ENCODE measurements around the gene FAM131A.

Gene FAM131A

DNA sequence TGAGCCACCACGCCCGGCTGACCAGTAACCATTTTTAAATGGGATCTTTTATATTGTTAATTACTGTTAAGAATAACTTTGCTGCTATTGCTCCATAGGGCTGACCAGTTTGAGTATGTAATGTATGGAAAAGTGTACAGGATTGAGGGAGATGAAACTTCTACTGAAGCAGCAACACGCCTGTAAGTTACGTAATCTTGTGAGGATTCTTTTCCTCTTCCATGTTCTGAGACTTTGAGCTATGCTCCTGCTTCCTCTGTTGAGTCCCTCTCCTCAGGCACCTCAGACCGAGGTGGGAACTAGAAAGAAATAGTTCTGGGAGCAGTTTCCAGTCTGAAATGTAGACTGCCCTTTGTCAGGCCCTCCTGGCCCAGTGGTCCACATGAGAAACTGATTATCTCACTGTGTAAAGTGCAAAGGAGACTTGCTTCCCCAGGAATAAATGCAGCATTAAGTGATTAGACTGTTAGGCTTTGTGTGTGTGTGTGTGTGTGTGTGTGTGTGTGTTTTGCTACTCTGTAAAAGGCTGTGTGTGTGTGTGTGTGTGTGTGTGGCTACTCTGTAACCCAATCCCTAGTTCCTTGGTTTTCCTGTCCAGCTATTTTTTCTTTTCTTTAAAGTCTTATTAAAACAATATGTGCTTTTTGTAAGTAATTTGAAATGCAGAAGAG is 29.4 kb downstream of the FAM131A start:
- no peak for DNase-seq
- intact Hi-C loops (cut with DNase I), result no loop called here

DNA sequence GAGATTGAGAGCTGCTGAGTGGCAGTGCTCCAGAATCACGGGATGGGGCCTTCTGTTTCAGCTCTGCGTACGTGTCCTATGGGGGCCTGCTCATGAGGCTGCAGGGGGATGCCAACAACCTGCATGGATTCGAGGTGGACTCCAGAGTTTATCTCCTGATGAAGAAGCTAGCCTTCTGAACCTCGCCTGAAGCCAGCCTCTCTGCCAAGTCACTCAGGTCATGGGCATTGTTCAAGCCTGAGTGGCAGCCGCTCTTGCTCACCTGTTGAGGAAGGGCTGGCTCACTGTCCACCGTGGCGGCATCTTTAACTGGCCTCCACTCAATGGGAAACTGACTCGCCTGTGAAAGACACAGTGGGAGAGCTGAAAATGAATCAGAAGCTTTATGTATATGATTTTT is 30.7 kb downstream of the FAM131A start:
- DNase-seq, result no peak

DNA sequence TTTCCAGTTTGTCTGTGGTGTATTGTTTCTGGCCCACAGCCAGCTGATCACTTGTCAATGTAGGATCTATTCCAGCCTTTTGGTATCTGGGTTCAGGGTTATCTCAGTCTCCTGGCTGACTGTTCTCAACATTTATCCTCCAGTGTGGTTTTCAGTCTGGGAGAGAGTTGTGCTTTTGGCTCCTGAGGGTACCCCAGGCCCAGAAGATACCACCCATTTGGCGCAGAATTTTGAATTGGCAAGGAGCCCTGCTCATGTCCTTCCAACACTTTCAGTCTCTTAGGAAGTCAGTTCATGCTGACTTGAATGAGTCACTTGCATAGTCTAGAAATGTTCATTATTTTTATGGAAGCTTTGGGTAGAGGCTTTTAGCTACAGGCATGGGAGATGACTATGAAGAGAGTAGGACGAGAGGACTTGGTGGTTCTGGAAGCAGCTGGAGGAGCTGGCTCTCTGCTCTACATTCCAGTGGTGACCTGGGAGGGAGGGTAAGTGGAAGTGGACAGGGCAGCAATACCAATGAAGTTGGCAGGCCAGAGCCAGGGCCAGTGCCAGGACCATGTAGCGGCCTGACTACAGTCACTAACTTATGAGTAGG is 31.3 kb downstream of the FAM131A start:
- intact Hi-C loops (cut with DNase I), result no loop called here
- DNase-seq, result peak in 17 of 42 donors; percentile 36 to 82 (median 57)

More for the DNA sequence above, 30.7 kb downstream of the FAM131A start:
- intact Hi-C loops (cut with DNase I), result no loop called here

DNA sequence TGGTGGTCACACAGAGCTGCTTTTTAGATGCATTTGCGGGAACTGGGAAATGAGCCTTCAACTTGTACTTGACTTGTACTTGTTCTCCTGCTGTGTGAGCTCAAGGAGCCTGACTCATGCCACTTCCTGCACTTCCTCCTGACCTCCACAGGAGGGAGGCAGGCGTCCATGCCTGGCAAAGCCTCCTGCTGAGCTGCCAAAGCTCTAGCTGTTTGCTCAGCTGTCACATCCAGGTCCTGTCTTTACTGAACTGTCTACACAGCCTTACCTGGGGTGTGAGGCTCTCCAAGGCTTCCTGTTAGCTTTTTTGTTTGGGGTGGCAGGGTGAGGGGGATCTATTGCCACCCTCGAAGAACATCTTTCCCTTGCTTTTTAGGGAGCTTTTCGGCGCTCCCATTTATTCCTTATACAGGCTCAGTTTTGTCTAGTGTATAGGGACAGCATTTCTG is 34.2 kb downstream of the FAM131A start:
- DNase-seq, result peak; percentile 62 to 94 (median 82)

DNA sequence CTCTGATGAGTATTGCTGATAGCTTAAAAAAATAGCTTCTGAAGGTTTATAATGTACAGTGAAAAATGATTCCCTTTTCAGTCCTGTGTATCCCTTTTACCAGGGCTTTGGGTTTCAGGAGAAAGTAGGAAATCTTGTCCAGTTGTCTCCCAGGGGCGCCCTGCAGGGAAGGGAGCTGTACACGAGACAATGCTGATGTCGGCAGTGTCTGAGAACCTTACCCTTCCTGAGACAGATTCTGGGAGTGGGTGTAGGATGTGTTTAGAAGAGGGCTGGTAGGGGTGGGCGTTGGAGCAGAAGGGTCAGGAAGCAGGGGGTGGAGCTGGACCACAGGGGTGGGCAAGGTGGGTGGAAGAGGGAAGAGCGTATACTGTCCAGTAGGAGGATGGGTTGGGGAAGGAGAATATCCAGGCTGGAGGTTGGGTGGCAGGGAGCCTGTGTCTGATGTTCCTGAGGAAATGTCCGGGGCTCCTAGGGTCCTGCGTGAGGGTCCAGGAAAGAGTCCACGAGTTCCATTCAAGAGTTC is 35.0 kb downstream of the FAM131A start:
- intact Hi-C loops (cut with DNase I), result loop anchor here (5.0 to 10.0 kb wide), 2 partner anchors 142 to 170 kb away; no protein-coding TSS in a partner anchor
- DNase-seq, result no peak

More for the DNA sequence above, 34.2 kb downstream of the FAM131A start:
- intact Hi-C loops (cut with DNase I), result loop anchor here (5.0 to 10.0 kb wide), 2 partner anchors 143 to 171 kb away; no protein-coding TSS in a partner anchor

DNA sequence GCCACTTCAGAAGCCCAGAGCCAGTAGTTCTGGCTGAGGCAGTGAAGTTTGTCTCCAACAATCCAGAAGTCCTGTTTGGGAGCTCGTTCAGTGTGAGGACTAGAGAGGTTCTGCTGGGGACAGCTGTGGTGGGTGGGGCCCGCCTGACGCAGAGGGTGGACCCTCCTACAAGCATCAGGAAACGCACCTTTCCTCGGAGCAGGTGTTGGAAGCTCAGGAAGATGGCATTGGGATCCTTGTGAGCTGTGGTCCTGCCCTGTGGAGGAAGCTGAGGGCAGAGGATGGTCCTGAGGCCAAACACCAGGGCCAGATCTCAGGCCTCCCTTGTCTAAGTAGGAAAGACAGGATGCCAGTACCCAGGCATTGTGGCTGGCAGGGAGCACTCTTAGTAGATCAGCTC is 35.5 kb downstream of the FAM131A start:
- no peak for DNase-seq
- intact Hi-C loops (cut with DNase I), result loop anchor here (5.0 to 10.0 kb wide), 2 partner anchors 142 to 169 kb away; no protein-coding TSS in a partner anchor

DNA sequence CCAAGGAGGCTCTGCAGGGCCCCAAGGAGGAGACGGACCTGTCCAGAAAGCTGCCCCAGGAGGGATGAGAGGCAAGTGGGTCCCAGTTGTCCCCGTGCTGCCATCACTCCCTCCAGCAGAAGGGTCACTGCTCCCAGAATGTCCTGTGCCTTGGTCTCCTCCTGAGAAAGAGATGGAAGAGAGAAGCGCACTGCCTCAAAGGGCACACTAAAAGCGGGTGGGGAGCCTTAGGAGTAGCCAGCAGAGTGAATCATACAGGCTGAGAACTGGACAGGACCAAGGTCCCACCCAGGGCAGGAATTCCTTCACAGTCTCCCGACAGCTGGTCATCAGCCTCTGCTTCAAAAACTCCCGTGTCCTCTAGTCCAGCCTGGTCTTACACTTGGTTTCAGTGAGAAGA is 36.0 kb downstream of the FAM131A start:
- no peak for DNase-seq
- intact Hi-C loops (cut with DNase I), result loop anchor here (5.0 to 10.0 kb wide), 2 partner anchors 141 to 169 kb away; no protein-coding TSS in a partner anchor

DNA sequence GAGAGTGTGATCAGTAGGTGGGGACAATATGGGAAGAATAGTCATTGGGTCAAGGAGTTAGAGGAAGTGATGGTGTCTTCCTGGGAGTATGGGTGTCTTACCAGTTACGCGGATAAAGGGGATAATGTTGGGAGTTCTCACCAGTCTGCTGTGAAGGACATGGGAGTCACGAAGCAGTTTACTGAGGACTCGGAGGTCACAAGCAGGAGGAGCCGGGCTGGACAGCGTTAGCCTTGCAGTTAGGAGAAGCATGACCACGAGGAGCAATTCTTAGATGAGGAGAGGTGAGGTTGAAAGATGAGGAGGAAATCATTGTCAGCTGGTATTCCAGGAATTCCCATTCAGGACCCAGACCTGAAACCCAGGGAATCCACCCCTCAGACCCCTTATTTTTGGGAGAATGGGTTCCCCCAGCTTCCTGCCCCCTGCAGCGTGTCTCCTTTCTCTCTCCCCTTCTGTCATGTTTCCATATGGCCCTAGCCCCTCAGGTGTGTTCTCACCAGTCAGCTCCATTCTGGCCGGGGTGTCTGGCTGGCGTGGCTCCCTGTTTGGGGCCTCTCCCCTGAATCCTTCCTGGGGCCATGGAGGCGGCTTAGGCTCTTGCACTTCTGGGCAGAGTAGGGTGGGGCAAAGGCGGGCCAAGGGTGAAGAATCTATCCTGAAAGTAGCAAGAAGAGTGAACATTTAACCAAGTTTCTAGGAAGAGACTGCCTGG is 38.5 kb downstream of the FAM131A start:
- intact Hi-C loops (cut with DNase I), result loop anchor here (10.0 kb wide), 1 partner anchor 139 kb away; no protein-coding TSS in a partner anchor
- no peak for DNase-seq

DNA sequence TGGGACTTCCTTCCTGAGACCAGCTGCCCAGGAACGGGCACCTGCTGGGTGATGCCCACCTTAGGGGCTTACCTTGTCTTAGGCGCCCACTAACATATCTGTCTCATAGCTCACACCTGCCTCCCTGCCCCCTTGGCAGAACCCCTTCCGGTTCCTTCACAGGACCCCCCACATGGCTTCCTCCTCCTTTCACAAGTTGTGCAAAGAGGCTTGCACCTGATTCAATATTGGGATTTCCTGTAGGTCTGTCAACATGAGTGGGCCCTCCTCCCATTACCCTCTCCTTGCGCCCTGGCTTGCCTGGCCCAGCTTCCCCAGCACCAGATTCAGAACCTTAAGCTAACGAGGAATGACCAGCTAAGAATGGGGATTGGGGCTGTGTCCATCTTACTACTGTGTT is 40.0 kb downstream of the FAM131A start:
- intact Hi-C loops (cut with DNase I), result loop anchor here (10.0 kb wide), 1 partner anchor 137 kb away; no protein-coding TSS in a partner anchor
- DNase-seq, result no peak

DNA sequence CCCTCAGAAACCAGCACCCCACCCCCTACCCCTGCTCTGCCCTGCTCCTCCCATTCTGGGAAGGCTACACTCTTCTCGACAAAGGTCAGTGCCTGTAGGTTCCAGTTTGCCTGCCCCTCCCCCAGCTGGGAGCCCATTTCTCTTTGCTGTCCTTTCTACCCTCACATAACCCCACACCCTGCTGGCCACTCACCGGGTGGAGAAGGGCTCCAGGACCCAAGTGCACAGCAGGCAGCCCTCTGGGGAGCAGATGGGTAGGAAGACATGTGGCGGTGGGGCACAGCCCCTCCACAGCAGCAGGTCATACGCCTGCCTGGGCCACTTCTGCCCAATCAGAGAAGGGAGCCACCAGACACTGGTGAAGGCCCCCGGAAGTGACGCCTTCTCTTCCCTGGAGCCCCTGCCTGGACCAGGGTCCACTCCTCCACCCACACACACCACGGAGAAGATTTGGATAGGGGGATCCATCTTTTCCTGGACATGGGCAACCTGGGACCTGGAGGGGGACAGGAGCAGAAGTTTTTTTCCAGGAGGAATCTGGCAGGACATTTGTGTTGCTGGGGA is 40.6 kb downstream of the FAM131A start, which contains the start of gene THPO:
THPO (minus strand) TSS at position 326 of the 564 bp plus-strand sequence. CDS start 1,948 bp downstream, outside the sequence.
- intact Hi-C loops (cut with DNase I), result loop anchor here (10.0 kb wide), 1 partner anchor 137 kb away; no protein-coding TSS in a partner anchor
- DNase-seq, result peak in 4 of 42 donors; percentile 30 to 62 (median 50)

DNA sequence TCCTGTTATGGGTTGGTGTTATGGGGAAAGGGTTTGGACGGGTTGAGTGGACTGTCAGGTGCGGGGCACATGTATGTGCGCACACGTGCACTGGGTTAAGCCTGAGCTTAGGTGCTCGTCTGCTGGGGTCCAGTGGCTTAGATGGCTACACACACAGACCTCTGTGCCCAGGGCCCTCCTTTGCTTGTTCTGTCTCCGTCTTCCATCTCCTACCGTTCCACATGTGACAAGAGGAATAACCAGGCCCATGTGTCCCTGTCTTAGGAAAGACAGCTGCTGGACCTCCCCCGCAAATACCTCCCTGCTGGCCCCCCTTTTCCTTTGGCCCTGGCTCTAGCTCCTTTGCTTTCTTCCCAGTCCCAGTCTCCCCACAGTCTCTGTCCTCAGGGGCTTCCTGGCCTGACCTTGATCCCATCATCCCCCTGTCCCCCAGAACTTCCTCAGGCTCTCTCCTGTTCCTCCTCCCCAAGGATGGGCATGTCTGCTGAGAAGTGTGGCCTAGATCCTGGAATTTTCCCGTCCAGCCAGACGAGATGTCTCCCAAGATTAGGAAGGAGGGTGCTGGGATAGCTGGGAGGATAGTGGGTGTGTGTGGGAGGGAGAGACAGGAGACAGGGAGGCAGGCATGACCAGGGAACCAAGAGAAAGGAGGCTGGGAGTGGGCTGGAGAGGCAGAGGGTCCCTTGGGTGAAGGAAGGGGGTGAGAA is 41.4 kb downstream of the FAM131A start:
- intact Hi-C loops (cut with DNase I), result loop anchor here (10.0 kb wide), 1 partner anchor 136 kb away; no protein-coding TSS in a partner anchor
- DNase-seq, result no peak

DNA sequence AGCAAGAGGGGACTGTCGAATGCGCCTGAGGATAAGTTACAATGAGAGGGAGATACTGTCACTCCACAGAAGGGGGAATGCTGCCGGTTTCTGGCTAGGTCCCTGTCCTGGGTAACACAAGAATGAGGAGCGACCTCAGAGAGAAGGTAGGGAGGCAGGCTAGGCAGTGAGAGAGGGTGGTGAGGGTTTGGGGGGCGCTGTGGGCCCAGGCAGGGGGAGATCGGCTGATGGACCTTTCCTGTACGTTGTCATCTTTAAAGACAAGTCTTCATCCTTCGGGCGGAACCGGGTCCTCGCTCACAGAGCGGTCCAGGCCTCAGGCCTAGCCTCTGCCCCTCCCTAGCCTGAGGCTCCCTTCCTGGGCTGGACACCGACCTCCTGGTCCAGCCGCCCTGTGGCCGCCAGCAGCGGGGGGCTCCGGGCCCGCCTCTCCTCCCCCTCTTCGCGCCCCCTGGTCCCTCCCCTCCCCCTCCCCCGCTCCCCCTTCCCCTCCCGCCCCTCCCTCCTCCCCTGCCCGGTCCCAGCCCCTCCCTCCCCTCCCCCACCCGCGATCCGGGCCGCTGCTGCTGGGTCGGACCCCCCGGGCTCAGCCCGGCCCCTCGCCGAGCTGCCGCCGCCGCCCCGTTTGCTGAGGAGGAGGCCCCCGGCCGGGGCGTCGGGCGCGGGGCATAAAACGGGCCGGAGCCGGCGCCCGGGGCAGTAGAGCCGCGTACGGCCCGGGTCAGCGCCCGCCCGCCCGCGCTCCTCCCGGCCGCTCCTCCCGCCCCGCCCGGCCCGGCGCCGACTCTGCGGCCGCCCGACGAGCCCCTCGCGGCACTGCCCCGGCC is 42.2 kb downstream of the FAM131A start, which contains the start of gene CHRD:
CHRD (plus strand) TSS at position 697 of the 827 bp plus-strand sequence. CDS start 265 bp downstream, outside the sequence.
- intact Hi-C loops (cut with DNase I), result loop anchor here (10.0 kb wide), 1 partner anchor 135 kb away; no protein-coding TSS in a partner anchor
- DNase-seq, result peak in 1 of 42 donors; percentile 20

DNA sequence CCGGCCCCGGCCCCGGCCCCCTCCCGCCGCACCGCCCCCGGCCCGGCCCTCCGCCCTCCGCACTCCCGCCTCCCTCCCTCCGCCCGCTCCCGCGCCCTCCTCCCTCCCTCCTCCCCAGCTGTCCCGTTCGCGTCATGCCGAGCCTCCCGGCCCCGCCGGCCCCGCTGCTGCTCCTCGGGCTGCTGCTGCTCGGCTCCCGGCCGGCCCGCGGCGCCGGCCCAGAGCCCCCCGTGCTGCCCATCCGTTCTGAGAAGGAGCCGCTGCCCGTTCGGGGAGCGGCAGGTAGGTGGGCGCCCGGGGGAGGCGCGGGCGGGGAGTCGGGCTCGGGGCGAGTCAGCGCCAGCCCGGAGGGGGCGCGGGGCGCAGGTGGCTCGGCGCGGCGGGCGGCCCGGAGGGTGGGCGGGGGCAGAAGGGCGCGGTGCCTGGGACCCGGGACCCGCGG is 42.8 kb downstream of the FAM131A start:
- DNase-seq, result peak in 37 of 42 donors; percentile 41 to 83 (median 67)

DNA sequence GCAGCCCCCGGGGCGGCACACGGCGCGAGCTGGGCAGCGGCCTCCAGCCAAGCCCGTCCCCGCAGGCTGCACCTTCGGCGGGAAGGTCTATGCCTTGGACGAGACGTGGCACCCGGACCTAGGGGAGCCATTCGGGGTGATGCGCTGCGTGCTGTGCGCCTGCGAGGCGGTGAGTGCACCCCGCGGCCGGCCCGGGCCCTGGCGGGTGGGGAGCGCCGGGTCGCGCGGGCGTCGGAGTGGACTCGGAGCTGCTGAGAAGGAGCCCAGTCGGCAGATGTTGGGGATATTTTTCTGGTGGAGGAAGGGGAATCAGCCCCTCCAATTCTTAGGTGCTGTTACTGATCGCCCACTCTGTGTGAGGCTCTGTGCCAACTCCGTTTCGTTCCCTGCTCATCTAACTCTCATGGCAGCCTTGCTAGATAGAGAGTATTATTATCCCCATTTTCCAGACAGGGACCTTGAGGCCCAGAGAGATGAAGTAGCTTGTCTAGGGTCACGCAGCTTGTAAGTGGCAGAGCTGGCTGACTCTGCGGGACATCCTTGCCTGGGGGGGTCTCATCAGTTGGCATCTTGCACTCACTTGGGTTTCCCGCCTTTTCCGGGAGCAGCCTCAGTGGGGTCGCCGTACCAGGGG is 43.3 kb downstream of the FAM131A start:
- peak in 2 of 42 donors; percentile 26 to 45 for DNase-seq
- intact Hi-C loops (cut with DNase I), result no loop called here

More for the DNA sequence above, 42.8 kb downstream of the FAM131A start:
- intact Hi-C loops (cut with DNase I), result no loop called here

DNA sequence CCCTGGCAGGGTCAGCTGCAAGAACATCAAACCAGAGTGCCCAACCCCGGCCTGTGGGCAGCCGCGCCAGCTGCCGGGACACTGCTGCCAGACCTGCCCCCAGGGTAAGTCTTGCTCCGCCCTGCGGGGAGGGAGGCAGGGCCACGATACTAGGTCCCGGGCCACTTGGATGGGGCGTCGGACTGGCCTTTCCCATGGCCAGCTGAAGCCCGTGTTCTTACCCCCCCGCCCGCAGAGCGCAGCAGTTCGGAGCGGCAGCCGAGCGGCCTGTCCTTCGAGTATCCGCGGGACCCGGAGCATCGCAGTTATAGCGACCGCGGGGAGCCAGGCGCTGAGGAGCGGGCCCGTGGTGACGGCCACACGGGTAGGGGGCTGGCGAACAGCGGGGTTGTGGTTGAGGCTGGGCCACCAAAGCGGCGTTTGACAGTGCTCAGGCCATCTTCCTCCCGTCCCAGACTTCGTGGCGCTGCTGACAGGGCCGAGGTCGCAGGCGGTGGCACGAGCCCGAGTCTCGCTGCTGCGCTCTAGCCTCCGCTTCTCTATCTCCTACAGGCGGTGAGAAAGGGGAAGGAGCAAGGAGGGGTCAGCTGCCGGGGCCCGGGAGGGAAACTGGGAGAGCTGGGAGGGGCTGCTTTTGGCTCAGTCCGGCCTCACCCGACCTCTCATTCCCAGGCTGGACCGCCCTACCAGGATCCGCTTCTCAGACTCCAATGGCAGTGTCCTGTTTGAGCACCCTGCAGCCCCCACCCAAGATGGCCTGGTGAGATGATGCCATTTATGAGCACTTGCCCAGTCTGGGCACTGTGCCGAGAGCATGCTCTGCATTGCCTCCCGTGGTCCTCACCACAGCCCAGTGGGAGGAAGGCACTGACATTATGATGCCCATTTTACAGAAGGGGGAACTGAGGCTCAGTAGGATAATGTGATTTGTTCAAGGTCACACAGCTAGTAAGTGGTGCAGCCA is 44.1 kb downstream of the FAM131A start:
- DNase-seq, result peak in 1 of 42 donors; percentile 14
- intact Hi-C loops (cut with DNase I), result no loop called here

Measured in head of caudate nucleus (tissue), 42 donors.